Skin epidermis (tissue), 12 donors: Measurements from ENCODE around the gene MAP3K10.

Experiments used
- H3K27ac ChIP-seq, 21 experiments: fragments of 200-600 bp; sonication (generic) in 11 of 21; one replicate each; pipeline ENCODE4 v1.5.0; 2020; ENCODE audit warnings: mild to moderate bottlenecking in 3 of 21, inconsistent platforms in 2 of 21, moderate library complexity in 2 of 21
- H3K4me3 ChIP-seq, 7 experiments: fragments of 200-600 bp; sonication (generic) in 2 of 7; one replicate each; pipeline ENCODE4 v1.5.0; 2020; ENCODE audit warnings: inconsistent platforms in 2 of 7, mild to moderate bottlenecking in 2 of 7, moderate library complexity in 1 of 7

Gene MAP3K10

DNA sequence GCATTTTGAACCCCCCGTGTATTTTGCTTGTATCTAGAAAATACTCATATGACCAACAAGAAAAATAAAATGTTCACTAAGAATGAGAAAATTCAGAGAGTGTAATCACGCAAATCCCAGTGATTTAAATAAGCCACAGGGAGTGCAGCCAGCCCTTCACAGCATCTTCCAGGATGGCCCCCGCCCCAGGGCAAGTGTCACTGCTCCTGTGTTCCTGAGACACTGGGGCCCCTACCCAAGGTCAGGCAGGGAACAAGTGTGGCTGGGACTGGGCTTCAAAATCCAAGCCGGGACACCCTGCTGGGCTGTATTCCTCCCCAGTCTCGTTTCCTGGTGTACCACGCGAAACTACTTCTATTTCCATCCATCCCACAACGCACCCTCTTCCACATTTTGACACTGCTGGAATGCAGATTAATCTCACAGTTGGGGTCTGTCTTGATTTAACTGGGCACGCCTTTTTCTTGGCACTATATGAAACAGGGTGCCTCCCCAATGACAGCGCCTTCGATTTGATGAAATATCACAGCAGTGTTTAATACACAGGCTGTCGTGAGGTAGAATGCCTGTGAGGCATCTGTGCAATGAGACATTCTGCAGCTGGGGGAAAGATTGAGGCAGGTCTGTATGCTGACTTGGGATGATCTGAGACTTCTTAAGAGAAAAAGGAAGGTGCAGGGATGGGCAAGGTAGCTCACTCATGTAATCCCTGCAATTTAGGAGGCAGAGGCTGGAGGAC is 53.5 kb downstream of the MAP3K10 start:
- H3K27ac ChIP-seq = no peak overlapping the region
- H3K4me3 ChIP-seq = no peak overlapping the region

DNA sequence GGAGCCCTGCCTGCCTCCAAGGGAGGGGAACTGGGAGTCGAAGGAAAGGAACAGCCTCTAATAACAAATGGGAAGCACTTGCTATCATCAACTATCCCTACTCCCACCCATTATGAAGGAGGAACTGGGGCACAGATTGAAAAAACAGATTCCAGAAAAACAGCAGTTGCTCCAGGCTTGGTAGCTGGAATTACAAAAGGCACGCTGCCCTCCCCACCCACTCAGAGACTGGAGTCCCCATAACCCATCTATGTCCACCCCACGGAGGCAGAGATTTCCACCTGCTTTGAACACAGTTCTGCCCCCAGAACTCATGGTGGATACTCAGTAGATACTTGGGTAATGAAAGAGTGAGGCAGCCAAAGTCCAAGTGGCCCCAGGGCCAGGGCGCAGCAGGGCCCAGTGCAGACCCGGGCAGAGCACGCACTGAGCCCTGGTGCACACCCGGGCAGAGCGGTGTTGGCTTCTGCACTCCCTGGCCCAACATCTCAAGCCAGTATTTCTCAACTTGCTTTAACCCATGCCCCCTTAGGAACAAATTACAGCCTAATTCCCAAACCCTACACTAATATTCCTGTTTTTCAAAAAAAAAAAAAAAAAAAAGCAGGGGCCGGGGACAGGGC is 54.4 kb downstream of the MAP3K10 start:
- H3K27ac ChIP-seq = no peak overlapping the region
- H3K4me3 ChIP-seq = no peak overlapping the region

DNA sequence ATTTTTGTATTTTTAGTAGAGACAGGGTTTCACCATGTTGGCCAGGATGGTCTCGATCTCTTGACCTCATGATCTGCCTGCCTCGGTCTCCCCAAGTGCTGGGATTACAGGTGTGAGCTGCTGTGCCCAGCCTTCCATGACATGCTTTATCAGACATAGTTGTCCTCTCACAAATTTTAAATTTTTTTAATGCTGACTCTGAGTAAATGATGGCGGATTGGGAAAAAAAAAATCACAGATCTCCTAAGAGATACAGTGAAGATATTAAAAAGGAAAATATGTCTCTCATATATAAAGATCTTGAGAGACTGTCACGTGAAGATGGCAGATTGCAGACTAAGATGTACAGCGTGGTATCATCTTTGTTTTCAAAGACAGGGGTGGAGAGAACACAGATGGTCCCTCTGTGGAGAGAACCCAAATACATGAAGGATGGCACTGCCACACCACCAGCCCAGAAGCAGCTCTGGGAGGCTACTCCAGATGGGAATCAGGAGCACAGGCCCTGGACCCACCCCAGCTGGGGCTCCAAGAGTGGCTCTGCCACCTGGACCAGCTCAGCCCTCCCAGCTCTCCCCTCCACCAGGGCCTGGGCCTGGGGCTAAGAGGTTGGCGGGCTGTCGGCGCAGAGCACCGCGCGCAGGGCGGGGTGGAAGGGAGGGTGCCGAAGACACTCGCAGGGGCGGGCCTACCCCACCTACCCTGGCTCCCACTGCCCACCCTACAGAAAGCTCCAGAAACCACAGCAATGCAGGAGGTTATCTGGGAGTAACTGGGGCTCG is 55.3 kb downstream of the MAP3K10 start:
- no peak overlapping the region for H3K4me3 ChIP-seq
- H3K27ac ChIP-seq = peak overlapping the region in 1 of 21 experiments; percentile 18

DNA sequence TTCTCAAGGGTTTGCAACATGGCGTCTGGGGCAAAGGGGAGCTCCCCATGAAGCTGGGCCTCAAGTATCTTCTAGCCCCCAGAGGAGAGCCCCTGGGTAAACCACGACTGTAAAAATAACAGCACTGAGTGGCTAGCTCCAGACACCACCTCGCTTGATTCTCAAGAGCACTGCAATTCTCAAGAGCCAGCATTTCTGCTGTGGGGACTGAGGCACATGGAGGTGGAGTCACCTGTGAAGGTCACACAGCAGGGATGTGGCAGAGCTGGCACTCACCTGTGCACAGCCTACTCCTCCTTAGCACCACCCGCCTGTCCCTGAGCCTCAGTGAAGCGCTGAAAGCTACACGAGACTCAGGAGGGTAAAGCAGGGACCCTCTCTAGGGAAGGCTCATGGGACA is 56.0 kb downstream of the MAP3K10 start:
- Histone ChIP-seq H3K27ac (no peak overlapping the region), H3K4me3 (no peak overlapping the region)

DNA sequence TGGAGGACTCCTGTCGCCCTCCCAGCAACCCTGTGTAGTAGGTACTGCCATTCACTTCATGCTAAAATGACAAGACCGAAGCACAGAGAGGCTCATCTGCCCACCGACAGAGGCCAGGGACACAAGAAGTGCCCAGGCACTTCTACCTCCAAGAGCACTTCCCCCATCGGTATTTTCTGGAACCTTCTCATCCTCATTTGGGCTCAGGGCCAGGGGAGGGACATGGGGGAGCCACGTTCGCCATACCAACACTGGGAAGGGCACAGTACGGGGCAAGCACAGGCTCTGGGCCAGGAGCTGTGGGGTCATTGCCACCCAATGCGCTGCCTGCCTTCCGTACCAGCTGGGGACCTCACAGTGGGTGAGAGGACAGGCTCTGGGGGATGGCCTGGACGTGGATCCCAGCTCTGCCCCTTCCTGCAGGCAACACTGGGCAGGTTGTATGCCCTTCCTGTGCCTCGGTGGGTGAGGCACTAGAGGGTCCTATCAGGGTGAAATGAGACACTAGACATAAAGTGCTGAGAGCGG is 56.6 kb downstream of the MAP3K10 start:
- no peak overlapping the region for H3K27ac ChIP-seq
- H3K4me3 ChIP-seq = no peak overlapping the region

DNA sequence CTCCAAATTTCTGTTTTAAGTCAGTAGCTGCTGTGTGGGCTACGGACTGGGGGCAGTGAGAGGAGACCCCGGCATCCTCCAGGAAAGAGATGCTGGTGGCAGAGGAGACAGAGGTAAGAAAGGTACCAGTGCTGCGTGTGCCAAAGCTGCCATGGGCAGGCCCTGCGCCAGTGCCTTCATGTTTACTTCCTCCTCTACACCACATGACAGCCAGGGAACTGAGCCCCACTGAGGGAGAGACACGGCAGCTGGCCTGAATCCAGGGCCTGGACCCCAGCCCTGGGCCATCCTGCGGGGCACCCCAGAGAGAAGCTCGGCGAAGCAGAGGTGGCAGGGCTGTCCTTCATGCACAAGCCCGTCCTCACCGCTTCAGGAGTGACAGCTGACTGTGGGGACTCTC is 58.0 kb downstream of the MAP3K10 start:
- H3K27ac ChIP-seq = peak overlapping the region in 1 of 21 experiments; percentile 27
- no peak overlapping the region for H3K4me3 ChIP-seq

DNA sequence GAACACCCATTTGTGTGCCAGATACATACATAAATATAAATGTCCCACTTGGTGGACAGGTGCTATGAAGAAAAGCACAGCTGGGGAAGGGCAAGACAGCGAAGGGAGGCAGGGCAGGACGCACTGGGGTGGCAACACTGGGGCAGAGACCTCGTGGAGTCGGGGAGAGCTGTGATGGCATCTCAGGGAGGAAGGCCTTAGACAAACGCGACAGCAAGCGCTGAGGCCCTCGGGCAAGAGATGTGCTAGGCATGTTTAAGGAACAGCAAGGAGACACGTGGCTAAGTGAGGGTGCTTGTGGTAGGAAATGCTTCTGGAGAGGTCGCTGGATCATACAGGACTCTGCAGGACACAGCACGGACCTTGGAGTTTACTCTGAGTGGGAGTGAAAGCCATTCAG is 58.6 kb downstream of the MAP3K10 start:
- no peak overlapping the region for H3K4me3 ChIP-seq
- peak overlapping the region in 1 of 21 experiments; percentile 27 for H3K27ac ChIP-seq

DNA sequence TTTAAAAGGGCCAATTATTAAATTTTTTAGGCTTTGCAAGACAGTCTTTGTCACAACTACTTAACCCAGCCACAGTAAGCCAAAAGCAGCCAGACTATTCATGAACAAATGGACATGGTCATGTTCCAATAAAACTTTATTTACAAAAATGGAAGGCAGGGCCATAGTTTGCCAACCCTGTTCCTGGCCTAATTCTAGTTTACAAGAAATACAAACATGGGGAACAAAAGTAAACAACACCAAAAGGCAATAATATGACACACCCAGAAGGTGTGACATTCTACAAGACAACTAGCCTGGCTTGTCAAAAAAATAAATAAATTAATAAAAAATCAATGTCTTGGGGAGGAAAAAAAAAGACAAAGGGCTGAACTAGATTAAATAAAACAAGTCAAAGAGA is 60.0 kb downstream of the MAP3K10 start:
- no peak overlapping the region for H3K27ac ChIP-seq
- H3K4me3 ChIP-seq = no peak overlapping the region

DNA sequence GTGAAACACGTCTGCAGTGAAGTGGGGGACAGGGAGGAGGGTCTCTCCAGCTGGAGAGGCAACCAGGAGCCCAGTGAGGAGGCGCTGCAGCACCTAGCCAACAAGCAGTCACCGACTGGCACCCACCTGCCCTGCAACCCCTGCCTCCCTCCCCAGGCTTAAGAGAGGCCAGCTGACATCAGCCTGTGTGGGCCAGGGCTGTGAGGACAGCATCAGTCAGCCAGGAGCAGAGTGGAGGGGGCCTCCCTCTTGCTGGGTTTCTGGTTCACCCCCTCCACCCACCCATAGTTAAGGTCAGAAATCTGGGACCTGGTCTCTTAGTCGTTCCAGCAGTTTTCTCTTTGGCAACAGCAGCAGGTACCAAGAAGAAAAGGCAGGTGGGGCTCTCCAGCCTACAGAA is 60.8 kb downstream of the MAP3K10 start:
- no peak overlapping the region for H3K27ac ChIP-seq
- no peak overlapping the region for H3K4me3 ChIP-seq

DNA sequence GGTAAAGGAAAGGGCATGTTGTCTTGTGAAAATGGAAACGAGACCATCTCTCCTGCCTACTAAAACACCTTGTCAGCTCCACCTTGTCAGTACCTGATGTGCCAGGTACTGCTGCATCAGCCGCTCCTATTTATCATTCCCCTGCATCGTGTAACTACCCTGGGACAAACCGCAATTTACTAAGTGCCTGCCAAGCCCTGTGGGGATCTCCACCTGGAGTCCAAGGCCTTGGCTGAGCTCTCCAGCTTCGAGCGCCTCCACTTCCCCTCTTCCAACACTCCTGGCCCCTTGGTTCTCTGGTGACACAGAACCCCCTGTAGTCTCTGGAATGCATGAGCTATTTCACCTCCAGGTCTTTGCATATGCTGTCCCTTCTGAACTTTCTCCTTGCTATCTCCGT is 61.2 kb downstream of the MAP3K10 start:
- Histone ChIP-seq H3K27ac (no peak overlapping the region), H3K4me3 (no peak overlapping the region)

DNA sequence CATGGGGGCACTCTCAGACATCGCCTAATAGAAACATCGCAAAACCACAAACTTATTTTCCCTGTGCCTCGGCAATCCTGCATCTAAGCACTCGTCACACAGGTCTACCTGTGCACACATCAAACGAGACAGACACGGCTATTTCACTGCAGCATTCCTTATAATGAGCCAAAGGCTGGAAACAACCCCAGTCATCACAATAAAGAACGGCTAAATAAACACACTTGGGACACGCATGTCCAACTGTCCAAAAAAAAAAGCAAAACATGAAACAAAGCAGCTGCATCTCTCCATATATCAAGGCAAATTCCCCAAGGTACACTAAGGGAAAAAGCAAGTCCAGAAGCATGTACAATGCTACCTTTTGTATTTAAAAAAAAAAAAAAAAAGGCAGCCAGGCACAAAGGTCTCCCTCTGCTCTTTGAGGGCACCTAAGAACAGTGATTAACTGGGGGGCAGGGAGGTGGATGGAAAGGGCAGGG is 62.4 kb downstream of the MAP3K10 start:
- H3K27ac ChIP-seq = no peak overlapping the region
- H3K4me3 ChIP-seq = no peak overlapping the region

DNA sequence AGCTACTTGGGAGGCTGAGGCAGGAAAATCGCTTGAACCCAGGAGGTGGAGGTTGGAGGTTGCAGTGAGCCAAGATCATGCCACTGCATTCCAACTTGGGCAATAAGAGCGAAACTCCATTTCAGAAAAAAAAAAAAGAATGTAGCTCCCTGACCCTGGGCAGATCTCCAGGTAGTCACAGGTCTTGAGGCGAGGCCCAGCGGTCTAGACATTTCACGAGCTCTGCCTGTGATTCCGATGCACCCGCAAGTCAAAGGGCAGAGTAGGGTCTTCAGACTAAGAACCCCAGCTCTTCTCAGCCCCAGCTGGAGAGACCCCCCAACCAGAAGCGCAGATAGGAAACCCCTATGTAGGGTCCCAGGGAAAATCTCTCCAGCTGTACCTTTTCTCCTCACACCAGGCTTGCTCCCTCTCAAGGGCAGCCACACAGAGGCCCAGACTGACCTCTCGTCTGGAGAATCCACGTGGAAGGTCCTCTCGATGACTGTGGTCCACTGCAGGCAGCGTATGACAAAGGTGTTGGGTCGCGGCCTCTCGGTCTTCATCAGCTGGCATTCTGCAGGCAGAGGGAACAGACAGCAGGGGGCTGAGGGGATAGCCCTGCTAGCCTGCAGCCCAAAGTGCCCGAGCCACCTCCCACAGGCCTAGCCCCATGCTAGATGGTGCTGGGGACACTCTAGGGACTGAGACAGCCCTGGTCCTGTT is 63.6 kb downstream of the MAP3K10 start:
- no peak overlapping the region for H3K27ac ChIP-seq

DNA sequence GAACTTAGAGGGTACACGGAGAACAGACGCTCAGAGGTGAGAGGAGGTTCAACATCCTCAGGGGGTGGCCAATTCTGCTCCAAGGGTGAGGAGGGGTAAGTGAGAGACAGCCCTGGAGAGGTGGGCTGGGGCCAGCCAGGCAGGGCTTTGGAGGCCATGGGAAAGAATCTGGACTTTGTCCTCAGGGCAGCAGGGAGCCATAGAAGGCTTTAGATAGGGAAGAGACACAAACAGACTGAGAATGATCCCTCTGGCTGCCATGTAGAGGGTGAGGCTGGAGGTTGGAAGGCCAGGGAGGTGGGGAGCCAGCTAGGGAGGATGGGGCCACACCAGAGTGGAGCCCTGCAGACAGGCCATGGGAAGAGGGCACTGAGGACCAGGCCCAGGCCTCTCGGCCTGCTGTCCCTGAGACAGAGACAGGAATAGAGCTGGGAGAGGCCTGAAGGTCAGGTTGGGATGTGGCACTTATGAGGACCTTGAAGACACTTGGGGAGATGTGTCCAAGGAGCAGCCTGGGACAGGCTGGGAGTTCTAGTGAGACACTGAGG is 64.5 kb downstream of the MAP3K10 start:
- Histone ChIP-seq H3K4me3 (no peak overlapping the region), H3K27ac (no peak overlapping the region)

More for the DNA sequence above, 63.6 kb downstream of the MAP3K10 start:
- no peak overlapping the region for H3K4me3 ChIP-seq

DNA sequence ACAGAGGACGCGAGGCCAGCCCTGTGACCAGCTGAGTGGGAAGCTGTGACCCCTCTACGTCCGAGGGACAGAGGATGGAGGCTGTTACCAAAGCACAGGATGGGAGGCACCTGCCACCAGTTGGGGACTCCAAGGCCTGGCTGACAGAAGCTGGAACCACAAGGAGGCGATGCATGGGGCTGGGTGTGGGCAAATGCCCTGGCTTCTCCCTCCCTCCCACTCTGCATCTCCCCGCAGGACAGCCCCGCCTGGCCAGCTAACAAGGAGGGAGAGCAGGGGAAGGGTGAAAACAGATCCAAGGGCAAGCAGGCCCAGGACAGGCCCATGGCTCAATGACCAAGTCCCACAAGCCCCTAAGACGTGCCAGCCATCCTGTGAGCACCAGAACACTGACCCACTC is 65.3 kb downstream of the MAP3K10 start:
- Histone ChIP-seq H3K4me3 (no peak overlapping the region), H3K27ac (peak overlapping the region in 1 of 21 experiments; percentile 30)

DNA sequence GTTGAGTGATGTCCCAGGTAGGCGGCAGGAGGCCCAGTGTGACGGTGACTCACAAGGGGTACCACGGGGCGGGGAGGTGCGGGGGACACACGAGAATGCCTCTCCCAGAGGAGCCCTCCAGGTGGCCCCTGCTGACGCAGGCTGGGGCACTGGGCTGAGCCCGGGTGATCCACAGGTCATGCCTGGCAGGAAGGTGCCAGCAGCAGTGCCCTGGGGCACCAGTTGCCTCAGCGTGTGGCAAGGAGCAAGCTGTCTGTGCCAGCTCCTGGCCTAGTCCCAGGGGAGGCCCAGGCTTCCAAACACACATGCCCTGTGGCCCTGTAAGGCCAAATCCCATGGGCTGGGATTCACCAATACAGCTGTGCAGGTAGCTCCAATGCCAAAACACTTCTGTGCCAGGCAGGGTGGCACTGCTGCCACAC is 65.9 kb downstream of the MAP3K10 start:
- no peak overlapping the region for H3K27ac ChIP-seq
- no peak overlapping the region for H3K4me3 ChIP-seq

DNA sequence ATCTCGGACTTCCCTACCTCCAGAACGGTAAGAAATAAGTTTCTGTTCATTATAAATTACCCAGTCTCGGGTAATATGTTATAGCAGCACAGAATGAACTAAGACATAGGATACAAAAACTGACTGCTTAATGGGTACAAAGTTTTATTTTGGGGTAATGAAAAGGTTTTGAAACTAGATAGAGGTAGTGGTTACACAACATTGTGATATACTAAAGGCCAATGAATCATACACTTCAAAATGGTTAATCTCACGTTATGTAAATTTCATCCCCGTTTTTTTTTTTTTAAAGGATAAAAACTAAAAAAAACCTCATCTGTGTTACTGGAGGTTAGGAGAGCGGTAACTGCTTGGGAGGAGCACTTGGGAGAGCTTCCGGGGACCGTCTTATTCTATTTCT is 70.4 kb downstream of the MAP3K10 start:
- Histone ChIP-seq H3K4me3 (no peak overlapping the region), H3K27ac (no peak overlapping the region)

DNA sequence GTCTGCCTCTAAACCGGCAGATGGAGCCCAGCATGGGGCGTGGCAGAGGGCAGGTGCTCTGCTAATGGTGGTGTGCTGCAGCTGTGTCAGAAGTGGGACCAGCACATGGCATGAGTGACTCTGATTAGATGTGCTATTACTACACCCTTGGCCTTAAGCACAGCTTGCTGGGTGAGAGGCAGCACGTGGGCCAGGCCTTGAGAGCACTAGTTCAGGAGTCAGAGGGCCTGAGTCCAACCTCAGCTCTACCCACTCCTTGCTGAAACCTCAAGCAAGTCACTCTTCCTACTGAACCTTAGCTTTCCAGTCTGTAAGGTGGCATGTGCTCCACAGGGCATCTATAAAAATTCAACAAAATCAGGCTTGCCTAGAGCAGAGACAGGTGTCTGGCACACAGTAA is 71.2 kb downstream of the MAP3K10 start:
- H3K4me3 ChIP-seq = no peak overlapping the region
- no peak overlapping the region for H3K27ac ChIP-seq

DNA sequence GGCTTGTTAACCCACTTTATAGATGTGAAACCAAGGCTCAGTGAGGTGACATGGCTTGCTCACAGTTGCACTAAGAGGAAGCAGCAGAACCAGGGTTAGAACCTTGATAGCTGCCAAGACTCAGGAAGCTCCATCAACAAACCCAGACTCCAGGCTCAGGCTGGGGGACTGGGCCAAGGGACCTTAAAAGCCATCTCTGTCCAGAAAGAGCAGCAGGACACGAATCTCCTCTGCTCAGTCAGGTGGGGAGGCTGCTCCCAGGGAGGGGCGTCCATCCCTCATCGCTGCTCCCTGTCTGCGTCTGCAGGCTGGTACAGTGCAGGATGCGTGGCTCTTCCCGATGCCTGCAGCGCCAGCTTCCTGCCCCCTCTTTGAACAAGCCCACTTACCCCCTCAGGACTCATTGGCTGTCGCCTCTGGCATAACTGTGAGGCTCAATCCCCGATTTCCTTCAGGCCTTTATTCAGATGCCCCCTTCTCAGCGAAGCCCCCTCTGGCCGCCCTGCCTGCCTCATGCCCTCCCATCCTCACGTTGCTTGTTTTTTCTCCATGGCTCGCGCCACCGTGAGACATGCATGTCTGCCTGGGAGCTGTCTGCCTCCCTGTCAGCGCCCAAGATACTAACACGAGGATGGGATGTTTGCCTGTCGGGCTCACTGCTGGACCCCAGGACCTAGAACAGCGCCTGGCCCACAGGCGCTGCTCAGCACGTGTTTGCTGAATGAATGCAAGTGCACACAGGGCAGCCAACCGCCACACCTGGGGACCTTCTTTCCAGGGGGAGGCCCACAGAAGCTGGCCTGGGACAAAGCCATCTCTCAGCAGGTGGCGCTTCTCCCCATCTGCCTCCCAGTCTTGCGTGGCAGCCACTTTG is 72.5 kb downstream of the MAP3K10 start:
- Histone ChIP-seq H3K27ac (no peak overlapping the region), H3K4me3 (no peak overlapping the region)
